ENCODE data around the gene AKAP7.

AKAP7 gene

GRCh38 chr6:131117878-131118277 is 17.4 kb upstream of the AKAP7 start:
- no peak overlapping the region for H3K4me3 ChIP-seq (ENCODE audit: low read depth, low read length)
- TF ChIP-seq CTCF (IDR thresholded peaks at IDR 0.05; ENCODE audit: low read depth, low read length) = no peak
- in situ Hi-C loops (cut with HindIII; ENCODE audit: low sequenced_read_pairs) = no loop called here
- no peak for DNase-seq (ENCODE audit: low read depth, low spot score)

- no peak for DNase-seq (ENCODE audit: low read depth, low spot score)
- in situ Hi-C loops (cut with HindIII; ENCODE audit: low sequenced_read_pairs) = no loop called here
- TF ChIP-seq CTCF (IDR thresholded peaks at IDR 0.05; ENCODE audit: low read depth, low read length) = no peak
- no peak overlapping the region for H3K4me3 ChIP-seq (ENCODE audit: low read depth, low read length)
Measured at GRCh38 chr6:131122007-131122406, 13.3 kb upstream of the AKAP7 start.

- H3K4me3 ChIP-seq (ENCODE audit: low read depth, low read length) = no peak overlapping the region
- TF ChIP-seq CTCF (IDR thresholded peaks at IDR 0.05; ENCODE audit: low read depth, low read length) = no peak
- DNase-seq (ENCODE audit: low read depth, low spot score) = no peak
- in situ Hi-C loops (cut with HindIII; ENCODE audit: low sequenced_read_pairs) = no loop called here
Measured at GRCh38 chr6:131122516-131122915, 12.8 kb upstream of the AKAP7 start.

GRCh38 chr6:131124336-131125071 is 10.8 kb upstream of the AKAP7 start:
- in situ Hi-C loops (cut with HindIII; ENCODE audit: low sequenced_read_pairs) = no loop called here
- TF ChIP-seq CTCF (IDR thresholded peaks at IDR 0.05; ENCODE audit: low read depth, low read length) = no peak
- DNase-seq (ENCODE audit: low read depth, low spot score) = no peak
- H3K4me3 ChIP-seq (ENCODE audit: low read depth, low read length) = no peak overlapping the region

- TF ChIP-seq CTCF (IDR thresholded peaks at IDR 0.05; ENCODE audit: low read depth, low read length) = no peak
- DNase-seq (ENCODE audit: low read depth, low spot score) = no peak
Measured at GRCh38 chr6:131125431-131125830, 9.8 kb upstream of the AKAP7 start.

GRCh38 chr6:131129689-131130553 is 5.3 kb upstream of the AKAP7 start:
- no peak overlapping the region for H3K4me3 ChIP-seq (ENCODE audit: low read depth, low read length)
- no peak for DNase-seq (ENCODE audit: low read depth, low spot score)
- TF ChIP-seq CTCF (IDR thresholded peaks at IDR 0.05; ENCODE audit: low read depth, low read length) = no peak
- in situ Hi-C loops (cut with HindIII; ENCODE audit: low sequenced_read_pairs) = no loop called here

More at GRCh38 chr6:131125431-131125830, 9.8 kb upstream of the AKAP7 start:
- no peak overlapping the region for H3K4me3 ChIP-seq (ENCODE audit: low read depth, low read length)
- in situ Hi-C loops (cut with HindIII; ENCODE audit: low sequenced_read_pairs) = no loop called here
